ENCODE data around the gene ZNF799. TPM values are rescaled to one million over a fixed set of nuclear protein-coding genes. Genes with fewer than 3 reads are reported as not detected.
"Not testable (repeated sequence)": the region's sequence is repeated elsewhere in the genome, so short reads cannot be mapped to it uniquely, and the experiment has no call there.

ZNF799 gene
- total RNA-seq = 1 to 10 TPM; 7.6 to 7.9 TPM

GRCh38 chr19:12400633-12401502 is at the start of gene ZNF799:
Gene ZNF799, minus strand, starts transcription at chr19:12401271. Its CDS starts 201 bp downstream, at chr19:12401070.
- DNase-seq (peak; percentile 83), ATAC-seq (ENCODE audit: low read depth) (peak; percentile 98)
- Mint-ChIP-seq H3K27ac (peak within 1 kb of the TSS; percentile 80), H3K36me3 (peaks cover 32% of the 10 kb centered on the region), H3K4me1 (peaks cover 11% of the 10 kb centered on the region), H3K9me3 (peaks cover 14% of the 10 kb centered on the region), H3K4me3 (peak within 1 kb of the TSS; percentile 93), H3K27me3 (no peaks in the 10 kb centered on the region)
- POLR2A ChIA-PET = interaction anchor here (0.7 to 1.7 kb wide), 6 partner anchors 40 to 356 kb away, joined by 4 to 8 read pairs (median 6); partner anchors contain the start of genes ZNF44, ZNF443 and ZNF844

- Mint-ChIP-seq H3K27ac (no peak overlapping the region), H3K36me3 (peaks cover 6% of the 10 kb centered on the region), H3K9me3 (peaks cover 28% of the 10 kb centered on the region), H3K4me1 (no peaks in the 10 kb centered on the region), H3K27me3 (no peaks in the 10 kb centered on the region), H3K4me3 (no peak overlapping the region)
- DNase-seq (no peak), ATAC-seq (ENCODE audit: low read depth) (no peak)
- POLR2A ChIA-PET = interaction anchor here (1.3 kb wide), 1 partner anchor 44 kb away, joined by 3 read pairs; no protein-coding TSS in a partner anchor
Observed at GRCh38 chr19:12450844-12451243, 49.8 kb upstream of the ZNF799 start.

GRCh38 chr19:12448808-12449207 is 47.7 kb upstream of the ZNF799 start:
- DNase-seq (no peak), ATAC-seq (ENCODE audit: low read depth) (no peak)
- Mint-ChIP-seq H3K36me3 (peaks cover 7% of the 10 kb centered on the region), H3K27me3 (peaks cover 2% of the 10 kb centered on the region), H3K9me3 (peaks cover 27% of the 10 kb centered on the region), H3K4me3 (no peak overlapping the region), H3K4me1 (no peaks in the 10 kb centered on the region), H3K27ac (no peak overlapping the region)
- POLR2A ChIA-PET = interaction anchor here (1.1 kb wide), 1 partner anchor 115 kb away, joined by 3 read pairs; the partner anchor contains the start of gene ZNF563

GRCh38 chr19:12440541-12441316 is 39.7 kb upstream of the ZNF799 start, which contains the start of gene ZNF443:
Gene ZNF443, minus strand, starts transcription at chr19:12441021. Its CDS starts 107 bp downstream, at chr19:12440914.
- peaks cover 30% of the 10 kb centered on the region for H3K36me3 Mint-ChIP-seq
- H3K27ac Mint-ChIP-seq = peak within 1 kb of the TSS; percentile 91
- peaks cover 11% of the 10 kb centered on the region for H3K4me1 Mint-ChIP-seq
- POLR2A ChIA-PET = interaction anchor here (0.6 to 1.2 kb wide), 10 partner anchors 40 to 674 kb away, joined by 3 to 11 read pairs (median 4); partner anchors contain the start of genes DHPS, ZNF136, ZNF441 and ZNF442
- DNase-seq (peak; percentile 98), ATAC-seq (ENCODE audit: low read depth) (peak; percentile 98)
- peak within 1 kb of the TSS; percentile 99 for H3K4me3 Mint-ChIP-seq
- H3K27me3 Mint-ChIP-seq = peaks cover 2% of the 10 kb centered on the region
- peaks cover 20% of the 10 kb centered on the region for H3K9me3 Mint-ChIP-seq

- ATAC-seq (ENCODE audit: low read depth) (peak; percentile 7), DNase-seq (peak; percentile 53)
- POLR2A ChIA-PET = interaction anchor here (0.6 to 1.2 kb wide), 5 partner anchors 39 to 673 kb away, joined by 3 to 5 read pairs (median 4); partner anchors contain the start of genes ZNF136, ZNF441 and ZNF799
- peak overlapping the region; percentile 75 for H3K27ac Mint-ChIP-seq
- H3K9me3 Mint-ChIP-seq = peaks cover 23% of the 10 kb centered on the region
- H3K4me1 Mint-ChIP-seq = peaks cover 11% of the 10 kb centered on the region
- not testable (repeated sequence) for H3K27me3 Mint-ChIP-seq
- H3K36me3 Mint-ChIP-seq = peaks cover 37% of the 10 kb centered on the region
- H3K4me3 Mint-ChIP-seq = peak overlapping the region; percentile 99
Observed at GRCh38 chr19:12439686-12440540, 38.8 kb upstream of the ZNF799 start.

- H3K4me3 Mint-ChIP-seq; H3K4me1 Mint-ChIP-seq; DNase-seq; H3K27ac Mint-ChIP-seq; POLR2A ChIA-PET; ATAC-seq (ENCODE audit: low read depth); H3K27me3 Mint-ChIP-seq: not testable (repeated sequence)
- Mint-ChIP-seq H3K9me3 (peaks cover 40% of the 10 kb centered on the region), H3K36me3 (peaks cover 69% of the 10 kb centered on the region)
Observed at GRCh38 chr19:12430726-12431299, 29.7 kb upstream of the ZNF799 start.

- H3K27ac Mint-ChIP-seq = no peak overlapping the region
- H3K9me3 Mint-ChIP-seq = peaks cover 35% of the 10 kb centered on the region
- H3K4me3 Mint-ChIP-seq = no peak overlapping the region
- peaks cover 59% of the 10 kb centered on the region for H3K36me3 Mint-ChIP-seq
- H3K27me3 Mint-ChIP-seq = no peaks in the 10 kb centered on the region
- DNase-seq (no peak), ATAC-seq (ENCODE audit: low read depth) (no peak)
- POLR2A ChIA-PET = no interaction called here
- H3K4me1 Mint-ChIP-seq = no peaks in the 10 kb centered on the region
Observed at GRCh38 chr19:12425888-12426274, 24.8 kb upstream of the ZNF799 start.

GRCh38 chr19:12425236-12425887 is 24.3 kb upstream of the ZNF799 start:
- Mint-ChIP-seq H3K9me3 (peaks cover 32% of the 10 kb centered on the region), H3K27ac (no peak overlapping the region)

GRCh38 chr19:12417273-12417672 is 16.2 kb upstream of the ZNF799 start:
- H3K4me3 Mint-ChIP-seq; H3K4me1 Mint-ChIP-seq; H3K27ac Mint-ChIP-seq; DNase-seq; H3K27me3 Mint-ChIP-seq; ATAC-seq (ENCODE audit: low read depth); POLR2A ChIA-PET: not testable (repeated sequence)
- peaks cover 26% of the 10 kb centered on the region for H3K36me3 Mint-ChIP-seq
- H3K9me3 Mint-ChIP-seq = peaks cover 33% of the 10 kb centered on the region

More at GRCh38 chr19:12425236-12425887, 24.3 kb upstream of the ZNF799 start:
- H3K36me3 Mint-ChIP-seq = peaks cover 57% of the 10 kb centered on the region
- POLR2A ChIA-PET = no interaction called here
- no peaks in the 10 kb centered on the region for H3K4me1 Mint-ChIP-seq
- no peaks in the 10 kb centered on the region for H3K27me3 Mint-ChIP-seq
- H3K4me3 Mint-ChIP-seq = no peak overlapping the region
- DNase-seq (no peak), ATAC-seq (ENCODE audit: low read depth) (no peak)

- POLR2A ChIA-PET = no interaction called here
- H3K36me3 Mint-ChIP-seq = peaks cover 12% of the 10 kb centered on the region
- H3K9me3 Mint-ChIP-seq = peaks cover 29% of the 10 kb centered on the region
- H3K27me3 Mint-ChIP-seq = no peaks in the 10 kb centered on the region
- H3K4me3 Mint-ChIP-seq = no peak overlapping the region
- ATAC-seq (ENCODE audit: low read depth) (no peak), DNase-seq (no peak)
- H3K4me1 Mint-ChIP-seq = no peaks in the 10 kb centered on the region
- H3K27ac Mint-ChIP-seq = no peak overlapping the region
Observed at GRCh38 chr19:12411893-12412292, 10.8 kb upstream of the ZNF799 start.

GRCh38 chr19:12399901-12400632 is 1.0 kb downstream of the ZNF799 start:
- H3K27me3 Mint-ChIP-seq; ATAC-seq (ENCODE audit: low read depth): not testable (repeated sequence)
- Mint-ChIP-seq H3K36me3 (peaks cover 36% of the 10 kb centered on the region), H3K9me3 (peaks cover 12% of the 10 kb centered on the region), H3K4me3 (peak overlapping the region; percentile 93), H3K27ac (peak overlapping the region; percentile 19), H3K4me1 (peaks cover 11% of the 10 kb centered on the region)
- POLR2A ChIA-PET = interaction anchor here (1.7 kb wide), 1 partner anchor 41 kb away, joined by 5 read pairs; the partner anchor contains the start of gene ZNF443
- DNase-seq = peak; percentile 39
